Pancreas (tissue), 10 donors: Measurements from ENCODE around the gene SPEN. TPM values are rescaled to one million over a fixed set of nuclear protein-coding genes. Genes with fewer than 3 reads are reported as not detected.
"Not testable (repeated sequence)": the region's sequence is repeated elsewhere in the genome, so short reads cannot be mapped to it uniquely, and the experiment has no call there.

Experiments
- ATAC-seq, 4 donors: fragments of 200-7000 bp; cut with Tn5 transposase; one replicate each; pipeline versions ENCODE4 v1.8.0 to v1.9.1; 2020; ENCODE audit warnings: mild to moderate bottlenecking in 4 of 4, moderate library complexity in 4 of 4
- DNase-seq, 6 donors: peaks; one replicate each; pipeline ENCODE4 v3.0.0-alpha.2; 2020
- FAIRE-seq: peaks from 2 replicates; lab custom pipeline; 2012; peaks lifted over from hg19 to GRCh38; lab: Jason Lieb, UNC
- H3K27ac ChIP-seq, 4 donors: fragments of 200-600 bp; sonication (generic); 1 replicate in 3 of 4; 2 replicates in 1 of 4; pipeline versions ENCODE4 v1.5.0 to v1.8.0; 2020
- H3K27me3 ChIP-seq, 4 donors: fragments of 200-600 bp; one replicate each; pipeline ENCODE4 v1.8.0; 2021
- H3K36me3 ChIP-seq, 3 donors: fragments of 200-600 bp; sonication (generic) in 1 of 3; one replicate each; pipeline versions ENCODE4 v1.5.0 to v1.8.0; 2020 to 2021
- H3K4me1 ChIP-seq, 3 donors: fragments of 200-600 bp; one replicate each; pipeline ENCODE4 v1.8.0; 2021
- H3K4me3 ChIP-seq, 4 donors: fragments of 200-600 bp; sonication (generic) in 2 of 4; one replicate each; pipeline versions ENCODE4 v1.5.0 to v1.8.0; 2020 to 2021
- H3K9me3 ChIP-seq, 4 donors: fragments of 200-600 bp; one replicate each; pipeline ENCODE4 v1.8.0; 2021
- WGBS, 2 donors: extraction: QIAGEN DNeasy Blood & Tissue Kit; methylation state at CpG; one replicate each; pipeline ENCODE4 v1.1.7; 2013; 5-methylcytosine and 5-hydroxymethylcytosine counted together
- intact Hi-C, 3 donors: fragments of 100-400 bp; cut with DNase I; formaldehyde crosslinking; loops; one replicate each; pipeline versions ENCODE4 v1.11.1 to v1.14.2; 2022
- polyA plus RNA-seq, 2 donors: library from polyadenylated mRNA; stranded (reverse); fragments of 200-250 nt; gene quantifications; one replicate each; pipeline ENCODE4 v1.2.3, GENCODE V29; 2013
- total RNA-seq, 6 donors: library from RNA; stranded (reverse); fragmentation: NEBNext Ultra II Directional in 4 of 6; extraction: Animal tissue kit (Norgen Biotek cat#: 25700) in 4 of 6; gene quantifications; one replicate each; pipeline versions ENCODE4 v1.2.1 to v1.2.4, GENCODE V29; 2021 to 2023
- TF ChIP-seq, protein P1 (sequence below), 4 donors: fragments of 200-600 bp; sonication (generic) in 3 of 4; IDR thresholded peaks; one replicate each; pipeline versions ENCODE4 v1.5.0 to v1.8.0; 2021; ENCODE audit warnings: antibody characterized with exemption in 4 of 4
- donor health status: healthy with polysubstance abuse.
- donor health status: DM: no; HTN: no; CAD: no; lungs with moderate emphysema.
- donor health status: DM: no; HTN: no; CAD: no.
- donor health status: control.
- donor health status: control.
- donor health status: Bipolar disorder and iron deficiency.
- donor health status: DM: yes; HTN: yes; CAD: no.
- donor health status: DM: no; HTN: no; CAD: no.
- donor health status: DM: no; HTN: no; CAD: no.
- donor health status: DM: yes; HTN: yes; CAD: no.

The SPEN gene
- total and polyA plus RNA-seq, 8 donors = 16.2 to 38.2 (median 26.2) TPM

DNA sequence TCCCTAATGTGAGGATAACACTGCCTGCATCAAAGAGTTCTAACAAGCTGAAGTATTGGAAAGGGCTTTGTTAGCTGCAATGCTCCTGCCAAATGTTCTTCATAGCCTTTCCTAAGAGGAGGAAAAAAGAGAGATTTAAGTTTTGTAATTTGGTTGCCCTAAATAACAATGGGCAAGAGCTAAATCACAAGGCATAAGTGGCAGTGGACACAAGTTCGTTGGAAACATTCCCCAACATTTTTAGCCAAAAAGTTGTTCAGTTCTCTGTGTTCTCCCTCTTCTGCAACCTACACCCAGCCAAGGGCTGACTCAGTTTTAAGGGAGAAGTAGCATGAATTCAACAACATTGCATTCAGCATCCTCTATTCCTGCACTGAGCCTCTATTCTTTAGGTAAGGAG, 37.4 kb upstream of the SPEN start:
- 47 to 51% methylated on average over 1 of the region's 1 CpG for WGBS, 2 donors
- Histone ChIP-seq H3K4me1 (no peaks in the 10 kb centered on the region), H3K36me3 (no peaks in the 10 kb centered on the region), H3K27ac (no peak overlapping the region), H3K4me3 (no peak overlapping the region), H3K9me3 (no peaks in the 10 kb centered on the region), H3K27me3 (no peaks in the 10 kb centered on the region)
- intact Hi-C loops = no loop called here
- ATAC-seq (no peak), FAIRE-seq (no peak), DNase-seq (no peak)
- TF ChIP-seq, protein P1, sequence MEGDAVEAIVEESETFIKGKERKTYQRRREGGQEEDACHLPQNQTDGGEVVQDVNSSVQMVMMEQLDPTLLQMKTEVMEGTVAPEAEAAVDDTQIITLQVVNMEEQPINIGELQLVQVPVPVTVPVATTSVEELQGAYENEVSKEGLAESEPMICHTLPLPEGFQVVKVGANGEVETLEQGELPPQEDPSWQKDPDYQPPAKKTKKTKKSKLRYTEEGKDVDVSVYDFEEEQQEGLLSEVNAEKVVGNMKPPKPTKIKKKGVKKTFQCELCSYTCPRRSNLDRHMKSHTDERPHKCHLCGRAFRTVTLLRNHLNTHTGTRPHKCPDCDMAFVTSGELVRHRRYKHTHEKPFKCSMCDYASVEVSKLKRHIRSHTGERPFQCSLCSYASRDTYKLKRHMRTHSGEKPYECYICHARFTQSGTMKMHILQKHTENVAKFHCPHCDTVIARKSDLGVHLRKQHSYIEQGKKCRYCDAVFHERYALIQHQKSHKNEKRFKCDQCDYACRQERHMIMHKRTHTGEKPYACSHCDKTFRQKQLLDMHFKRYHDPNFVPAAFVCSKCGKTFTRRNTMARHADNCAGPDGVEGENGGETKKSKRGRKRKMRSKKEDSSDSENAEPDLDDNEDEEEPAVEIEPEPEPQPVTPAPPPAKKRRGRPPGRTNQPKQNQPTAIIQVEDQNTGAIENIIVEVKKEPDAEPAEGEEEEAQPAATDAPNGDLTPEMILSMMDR (IDR thresholded peaks at IDR 0.05) = no peak

DNA sequence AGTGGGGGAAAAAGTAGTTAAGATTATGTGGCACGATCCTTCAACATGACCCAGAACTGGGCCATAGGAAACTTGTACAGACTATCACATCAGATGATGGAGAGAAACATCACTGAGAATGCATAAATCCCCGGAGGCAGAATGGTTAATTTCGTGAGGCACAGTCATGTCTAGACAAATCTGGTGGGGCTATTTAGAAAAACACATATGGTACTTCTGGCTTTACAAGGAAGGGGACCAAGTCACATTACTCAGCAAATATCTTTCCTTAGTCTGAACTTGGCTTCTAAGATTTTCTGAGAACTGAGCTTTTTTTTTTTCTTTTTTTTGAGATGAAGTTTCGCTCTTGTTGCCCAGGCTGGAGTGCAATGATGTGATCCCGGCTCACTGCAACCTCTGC, 30.8 kb upstream of the SPEN start:
- H3K27me3 ChIP-seq = no peaks in the 10 kb centered on the region
- no peaks in the 10 kb centered on the region for H3K4me1 ChIP-seq
- no peaks in the 10 kb centered on the region for H3K36me3 ChIP-seq
- DNase-seq (no peak), FAIRE-seq (no peak), ATAC-seq (no peak)
- TF ChIP-seq, protein P1 (IDR thresholded peaks at IDR 0.05) = no peak
- intact Hi-C loops = no loop called here
- no peaks in the 10 kb centered on the region for H3K9me3 ChIP-seq
- no peak overlapping the region for H3K4me3 ChIP-seq
- 78 to 89% methylated on average over 5 of the region's 5 CpGs for WGBS, 2 donors
- H3K27ac ChIP-seq = no peak overlapping the region

DNA sequence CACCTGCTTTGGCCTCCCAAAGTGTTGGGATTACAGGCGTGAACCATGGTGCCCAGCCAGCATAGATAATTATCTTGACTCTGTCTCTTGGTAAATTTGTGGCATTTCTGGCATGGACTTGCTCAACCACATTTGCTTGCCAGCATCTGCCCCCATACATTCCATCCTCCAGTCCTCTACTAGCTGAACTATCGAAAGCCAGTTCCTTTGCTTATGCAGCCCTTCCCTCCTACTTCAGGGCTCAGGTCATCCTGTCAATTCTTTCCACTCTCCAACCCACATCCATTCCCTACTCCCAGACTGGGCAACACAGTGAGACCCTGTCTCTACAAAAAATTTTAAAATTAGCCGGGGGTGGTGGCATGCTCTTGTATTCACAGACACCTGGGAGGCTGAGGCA, 27.0 kb upstream of the SPEN start:
- H3K4me1 ChIP-seq = no peaks in the 10 kb centered on the region
- intact Hi-C loops = no loop called here
- ATAC-seq = no peak
- FAIRE-seq = no peak
- TF ChIP-seq, protein P1 (IDR thresholded peaks at IDR 0.05) = no peak
- no peak for DNase-seq
- H3K27ac ChIP-seq = no peak overlapping the region
- 91 to 93% methylated on average over 3 of the region's 3 CpGs for WGBS, 2 donors
- H3K27me3 ChIP-seq = no peaks in the 10 kb centered on the region
- H3K9me3 ChIP-seq = no peaks in the 10 kb centered on the region
- H3K36me3 ChIP-seq = no peaks in the 10 kb centered on the region
- no peak overlapping the region for H3K4me3 ChIP-seq

DNA sequence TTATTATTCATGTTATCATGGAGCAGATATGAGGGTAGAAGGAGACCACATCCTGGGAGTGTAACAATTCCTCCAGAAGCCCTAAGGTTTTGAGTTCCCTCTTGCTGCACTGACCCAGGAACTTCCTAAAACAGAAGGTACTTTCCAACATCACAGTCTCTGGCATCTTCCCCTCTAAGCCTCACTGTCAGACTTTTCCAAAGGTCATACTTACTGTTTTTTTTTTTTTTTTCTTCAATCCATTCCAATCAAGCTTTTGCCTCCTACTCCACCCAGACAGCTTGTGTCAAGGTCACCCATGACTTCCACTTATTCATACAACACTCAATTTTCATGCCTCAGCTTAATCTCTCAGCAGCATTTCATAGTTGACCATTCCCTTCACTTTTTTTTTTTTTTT, 21.7 kb upstream of the SPEN start:
- no peak for FAIRE-seq
- Histone ChIP-seq H3K9me3 (no peaks in the 10 kb centered on the region), H3K27me3 (no peaks in the 10 kb centered on the region), H3K36me3 (no peaks in the 10 kb centered on the region), H3K27ac (no peak overlapping the region), H3K4me1 (no peaks in the 10 kb centered on the region), H3K4me3 (no peak overlapping the region)
- peak in 3 of 4 donors; percentile 39 to 69 (median 64) for ATAC-seq
- intact Hi-C loops = no loop called here
- TF ChIP-seq, protein P1 (IDR thresholded peaks at IDR 0.05) = no peak
- DNase-seq = no peak

DNA sequence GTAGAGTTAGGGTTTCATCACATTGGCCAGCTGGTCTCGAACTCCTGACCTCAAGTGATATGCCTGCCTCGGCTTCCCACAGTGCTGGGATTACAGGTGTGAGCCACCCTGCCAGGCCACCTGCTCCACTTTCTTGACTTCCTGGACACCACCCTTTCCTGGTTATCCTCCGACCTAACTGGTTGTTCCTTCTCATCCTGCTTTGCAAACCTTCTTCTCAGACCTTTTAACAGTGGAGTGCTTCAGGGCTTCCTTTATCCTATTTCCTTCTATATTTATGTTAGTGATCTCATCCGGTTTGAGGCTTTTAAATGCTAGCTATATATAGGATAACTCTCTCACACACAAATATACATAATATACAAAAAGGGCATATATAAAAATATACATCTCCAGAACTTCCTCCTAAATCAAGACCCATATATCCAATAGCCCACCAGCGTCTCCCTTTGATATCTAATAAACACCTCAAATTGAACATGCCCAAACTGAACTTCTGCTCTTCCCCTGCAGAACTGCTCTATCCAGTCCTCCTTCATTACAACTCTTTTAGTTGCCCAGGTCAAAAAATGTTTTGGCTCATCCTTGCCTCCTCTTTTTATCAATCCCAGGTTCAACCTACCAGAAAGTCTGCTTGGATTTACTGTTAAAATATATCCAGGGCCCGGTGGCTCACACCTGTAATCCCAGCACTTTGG, 20.5 kb upstream of the SPEN start:
- Histone ChIP-seq H3K4me1 (no peaks in the 10 kb centered on the region), H3K9me3 (no peaks in the 10 kb centered on the region), H3K27me3 (no peaks in the 10 kb centered on the region), H3K4me3 (no peak overlapping the region), H3K36me3 (no peaks in the 10 kb centered on the region), H3K27ac (no peak overlapping the region)
- TF ChIP-seq, protein P1 (IDR thresholded peaks at IDR 0.05) = no peak
- no peak for FAIRE-seq
- ATAC-seq = no peak
- 84% methylated on average over 6 of the region's 6 CpGs for WGBS, 2 donors
- DNase-seq = no peak
- intact Hi-C loops = no loop called here

DNA sequence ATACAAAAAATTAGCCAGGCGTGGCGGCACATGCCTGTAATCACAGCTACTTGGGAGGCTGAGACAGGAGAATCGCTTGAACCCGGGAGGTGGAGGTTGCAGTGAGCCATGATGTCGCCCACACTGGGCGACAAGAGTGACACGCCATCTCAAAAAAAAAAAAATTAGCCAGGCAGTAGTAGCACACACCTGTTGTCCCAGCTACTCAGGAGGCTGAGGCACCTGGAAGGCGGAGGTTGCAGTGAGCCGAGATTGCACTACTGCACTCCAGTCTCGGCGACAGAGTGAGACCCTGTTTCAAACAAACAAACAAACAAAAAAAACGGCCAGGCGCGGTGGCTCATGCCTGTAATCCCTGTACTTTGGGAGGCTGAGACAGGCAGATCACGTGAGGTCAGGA, 19.9 kb upstream of the SPEN start:
- H3K27me3 ChIP-seq, H3K9me3 ChIP-seq, H3K4me3 ChIP-seq, intact Hi-C loops, FAIRE-seq, H3K4me1 ChIP-seq, H3K36me3 ChIP-seq, DNase-seq, ATAC-seq, H3K27ac ChIP-seq: not testable (repeated sequence)
- 92 to 96% methylated on average over 15 of the region's 15 CpGs for WGBS, 2 donors

DNA sequence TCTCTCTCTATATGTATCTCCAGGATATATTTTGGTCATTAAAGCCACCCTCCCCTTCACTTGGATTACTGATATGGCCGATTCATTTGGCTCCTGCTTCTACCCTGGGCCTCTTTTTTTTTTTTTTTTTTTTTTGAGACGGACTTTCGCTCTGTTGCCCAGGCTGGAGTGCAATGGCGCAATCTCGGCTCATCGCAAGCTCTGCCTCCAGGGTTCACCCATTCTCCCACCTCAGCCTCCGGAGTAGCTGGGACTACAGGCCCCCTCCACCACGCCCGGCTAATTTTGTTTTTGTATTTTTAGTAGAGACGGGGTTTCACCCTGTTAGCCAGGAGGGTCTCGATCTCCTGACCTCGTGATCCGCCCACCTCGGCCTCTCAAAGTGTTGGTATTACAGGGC, 18.6 kb upstream of the SPEN start:
- FAIRE-seq, H3K4me3 ChIP-seq, ATAC-seq, H3K27me3 ChIP-seq, H3K36me3 ChIP-seq, DNase-seq, intact Hi-C loops, H3K4me1 ChIP-seq, H3K9me3 ChIP-seq, H3K27ac ChIP-seq: not testable (repeated sequence)
- WGBS, 2 donors = 94 to 95% methylated on average over 14 of the region's 14 CpGs
